Esophagus squamous epithelium (tissue), 5 donors: Measurements from ENCODE around the gene LDLRAD4. TPM values are rescaled to one million over a fixed set of nuclear protein-coding genes. Genes with fewer than 3 reads are reported as not detected.

Experiments used
- DNase-seq: peaks from one replicate; lab custom pipeline; 2025; lab: John Stamatoyannopoulos, UW
- H3K27ac ChIP-seq, 4 donors: fragments of 200-600 bp; sonication (generic); one replicate each; pipeline ENCODE4 v1.5.1; 2016 to 2019; ENCODE audit warnings: mild to moderate bottlenecking in 1 of 4
- H3K27me3 ChIP-seq, 4 donors: fragments of 200-600 bp; sonication (generic); 1 replicate in 3 of 4; 2 replicates in 1 of 4; pipeline versions ENCODE4 v1.5.1 to v1.6.0; 2017 to 2021; ENCODE audit warnings: antibody characterized with exemption in 1 of 4
- H3K36me3 ChIP-seq, 3 donors: fragments of 200-600 bp; sonication (generic); one replicate each; pipeline ENCODE4 v1.5.1; 2016 to 2019
- H3K4me1 ChIP-seq, 3 donors: fragments of 200-600 bp; sonication (generic); one replicate each; pipeline ENCODE4 v1.5.1; 2017 to 2019
- H3K4me3 ChIP-seq, 4 donors: fragments of 200-600 bp; sonication (generic); 1 replicate in 3 of 4; 2 replicates in 1 of 4; pipeline ENCODE4 v1.5.1; 2016 to 2019; ENCODE audit warnings: mild to moderate bottlenecking in 2 of 4, moderate library complexity in 1 of 4
- H3K9me3 ChIP-seq, 3 donors: fragments of 200-600 bp; sonication (generic); one replicate each; pipeline ENCODE4 v1.5.1; 2016 to 2019
- POLR2A ChIP-seq, 4 donors: fragments of 450-650 bp; IDR thresholded peaks; one replicate each; pipeline ENCODE4 v1.6.1; 2017; ENCODE audit warnings: antibody characterized with exemption in 4 of 4, mild to moderate bottlenecking in 4 of 4, moderate library complexity in 3 of 4
- WGBS, 2 donors: methylation state at CpG; one replicate each; pipeline ENCODE4 v1.1.5; 2018; 5-methylcytosine and 5-hydroxymethylcytosine counted together
- intact Hi-C: fragments of 100-400 bp; cut with DNase I; formaldehyde crosslinking; loops from one replicate; pipeline ENCODE4 v1.15.0; 2022
- total RNA-seq, 4 donors: library from RNA; depleted of rRNA; stranded (reverse); fragments of >200 nt; gene quantifications; one replicate each; pipeline ENCODE4 v1.1.0, GENCODE V29; 2016
- TF ChIP-seq, protein P1 (sequence below), 6 experiments: fragments of 450-650 bp in 4 of 6; fragments of 200-600 bp in 2 of 6; sonication (generic) in 2 of 6; IDR thresholded peaks; one replicate each; pipeline ENCODE4 v1.5.1; 2016 to 2019; ENCODE audit warnings: antibody characterized with exemption in 6 of 6, mild to moderate bottlenecking in 4 of 6, moderate library complexity in 4 of 6
- donor health status: DM: yes; HTN: yes; CAD: no.

The LDLRAD4 gene
- total RNA-seq, 4 donors from 2014 or later: 0.91 to 17.9 (median 6.8) TPM

DNA sequence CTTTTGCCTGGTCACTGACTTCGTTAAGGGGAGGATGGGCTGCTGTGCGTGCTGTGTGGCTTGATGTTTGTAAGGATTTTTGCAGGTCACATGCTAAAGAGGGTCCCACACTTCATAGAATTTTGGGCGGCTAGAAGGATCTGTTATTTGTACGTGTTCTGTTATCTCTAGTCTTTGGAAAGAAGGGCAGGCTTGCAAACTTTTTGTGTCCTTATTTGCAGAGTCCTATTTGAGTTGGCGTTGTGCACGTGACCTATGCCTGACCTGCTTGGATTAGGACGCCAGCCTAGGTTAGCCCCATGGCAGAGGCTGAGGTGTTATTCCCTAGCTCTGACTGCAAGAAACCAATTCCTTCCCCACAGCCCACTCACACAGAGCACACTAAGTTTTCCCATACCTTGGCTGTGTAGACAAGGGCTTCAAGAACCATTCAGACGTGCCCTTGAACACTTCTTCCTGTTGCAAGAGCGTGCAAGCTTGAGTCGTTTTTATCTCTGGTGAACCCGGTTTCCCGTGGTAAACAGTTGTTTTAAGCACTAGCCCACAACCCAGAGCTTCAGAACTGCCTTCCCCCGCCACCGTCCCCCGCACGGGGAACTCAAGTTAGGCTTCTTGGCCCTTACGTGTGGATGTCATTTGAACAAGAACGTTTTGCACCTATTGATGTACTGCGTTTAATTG is 94.6 kb downstream of the LDLRAD4 start:
- WGBS, 2 donors: 56 to 60% methylated on average over 17 of the region's 19 CpGs
- Histone ChIP-seq H3K4me1 (no peaks in the 10 kb centered on the region), H3K27ac (no peak overlapping the region), H3K36me3 (no peaks in the 10 kb centered on the region), H3K27me3 (no peaks in the 10 kb centered on the region), H3K9me3 (peaks cover 0 to 15% (median 0%) of the 10 kb centered on the region in 3 donors), H3K4me3 (no peak overlapping the region)
- intact Hi-C loops: loop anchor here (10.0 kb wide), 1 partner anchor 58 kb away; no protein-coding TSS in a partner anchor
- DNase-seq: no peak
- TF ChIP-seq, protein P1, sequence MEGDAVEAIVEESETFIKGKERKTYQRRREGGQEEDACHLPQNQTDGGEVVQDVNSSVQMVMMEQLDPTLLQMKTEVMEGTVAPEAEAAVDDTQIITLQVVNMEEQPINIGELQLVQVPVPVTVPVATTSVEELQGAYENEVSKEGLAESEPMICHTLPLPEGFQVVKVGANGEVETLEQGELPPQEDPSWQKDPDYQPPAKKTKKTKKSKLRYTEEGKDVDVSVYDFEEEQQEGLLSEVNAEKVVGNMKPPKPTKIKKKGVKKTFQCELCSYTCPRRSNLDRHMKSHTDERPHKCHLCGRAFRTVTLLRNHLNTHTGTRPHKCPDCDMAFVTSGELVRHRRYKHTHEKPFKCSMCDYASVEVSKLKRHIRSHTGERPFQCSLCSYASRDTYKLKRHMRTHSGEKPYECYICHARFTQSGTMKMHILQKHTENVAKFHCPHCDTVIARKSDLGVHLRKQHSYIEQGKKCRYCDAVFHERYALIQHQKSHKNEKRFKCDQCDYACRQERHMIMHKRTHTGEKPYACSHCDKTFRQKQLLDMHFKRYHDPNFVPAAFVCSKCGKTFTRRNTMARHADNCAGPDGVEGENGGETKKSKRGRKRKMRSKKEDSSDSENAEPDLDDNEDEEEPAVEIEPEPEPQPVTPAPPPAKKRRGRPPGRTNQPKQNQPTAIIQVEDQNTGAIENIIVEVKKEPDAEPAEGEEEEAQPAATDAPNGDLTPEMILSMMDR (IDR thresholded peaks at IDR 0.05): no peak
- TF ChIP-seq POLR2A (IDR thresholded peaks at IDR 0.05): no peak

DNA sequence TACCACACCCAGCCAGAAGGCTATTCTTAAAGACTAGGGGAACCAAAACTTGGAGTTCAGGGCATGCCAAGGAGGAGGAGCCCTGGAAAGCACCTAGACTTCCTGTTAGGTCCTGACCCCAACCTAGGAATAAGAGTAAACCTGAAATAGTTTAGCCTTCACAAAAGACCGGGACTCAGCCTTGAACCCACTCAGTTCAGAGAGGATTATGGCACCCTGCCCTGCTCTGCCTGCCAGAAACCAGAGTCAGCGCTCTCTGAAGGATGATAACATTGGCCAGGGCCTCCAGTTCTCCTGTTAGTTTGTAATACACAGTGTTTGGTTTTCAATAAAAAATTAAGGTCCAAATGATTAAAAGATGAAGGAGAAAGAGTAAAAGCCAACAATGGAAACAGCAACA is 96.4 kb downstream of the LDLRAD4 start:
- Histone ChIP-seq H3K9me3 (peaks cover 0 to 15% (median 0%) of the 10 kb centered on the region in 3 donors), H3K36me3 (no peaks in the 10 kb centered on the region), H3K4me1 (peaks cover 0 to 2% (median 0%) of the 10 kb centered on the region in 3 donors), H3K27me3 (no peaks in the 10 kb centered on the region), H3K27ac (no peak overlapping the region), H3K4me3 (no peak overlapping the region)
- intact Hi-C loops: loop anchor here (10.0 kb wide), 1 partner anchor 60 kb away; no protein-coding TSS in a partner anchor
- 73 to 89% methylated on average over 1 to 2 of the region's 2 CpGs for WGBS, 2 donors
- DNase-seq: no peak
- TF ChIP-seq POLR2A (IDR thresholded peaks at IDR 0.05): no peak
- TF ChIP-seq, protein P1 (IDR thresholded peaks at IDR 0.05): no peak

DNA sequence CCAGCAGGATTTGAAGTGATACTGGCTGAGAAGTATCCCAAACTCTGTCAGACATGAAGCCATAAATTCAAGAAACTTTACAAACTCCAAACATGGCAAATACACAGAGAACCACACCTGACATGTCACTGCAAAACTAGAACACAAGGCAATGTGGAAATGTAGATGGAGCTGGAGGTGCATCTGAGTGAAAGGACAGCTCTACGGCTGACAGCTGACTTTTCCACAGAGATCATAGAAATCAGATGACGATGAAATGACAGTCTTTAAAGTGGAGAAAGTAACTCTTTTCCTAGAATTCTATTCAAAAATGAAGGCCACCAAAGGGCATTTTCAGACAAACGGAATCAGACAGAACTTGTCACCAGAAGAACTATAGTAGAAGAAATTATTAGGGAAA is 97.5 kb downstream of the LDLRAD4 start:
- peaks cover 0 to 6% (median 0%) of the 10 kb centered on the region in 3 donors for H3K4me1 ChIP-seq
- no peak for DNase-seq
- peaks cover 0 to 15% (median 0%) of the 10 kb centered on the region in 3 donors for H3K9me3 ChIP-seq
- no peaks in the 10 kb centered on the region for H3K36me3 ChIP-seq
- intact Hi-C loops: loop anchor here (10.0 kb wide), 1 partner anchor 61 kb away; no protein-coding TSS in a partner anchor
- H3K27ac ChIP-seq: no peak overlapping the region
- TF ChIP-seq, protein P1 (IDR thresholded peaks at IDR 0.05): no peak
- TF ChIP-seq POLR2A (IDR thresholded peaks at IDR 0.05): no peak
- no peaks in the 10 kb centered on the region for H3K27me3 ChIP-seq
- WGBS, 2 donors: 81 to 87% methylated on average over 3 of the region's 3 CpGs
- H3K4me3 ChIP-seq: no peak overlapping the region

DNA sequence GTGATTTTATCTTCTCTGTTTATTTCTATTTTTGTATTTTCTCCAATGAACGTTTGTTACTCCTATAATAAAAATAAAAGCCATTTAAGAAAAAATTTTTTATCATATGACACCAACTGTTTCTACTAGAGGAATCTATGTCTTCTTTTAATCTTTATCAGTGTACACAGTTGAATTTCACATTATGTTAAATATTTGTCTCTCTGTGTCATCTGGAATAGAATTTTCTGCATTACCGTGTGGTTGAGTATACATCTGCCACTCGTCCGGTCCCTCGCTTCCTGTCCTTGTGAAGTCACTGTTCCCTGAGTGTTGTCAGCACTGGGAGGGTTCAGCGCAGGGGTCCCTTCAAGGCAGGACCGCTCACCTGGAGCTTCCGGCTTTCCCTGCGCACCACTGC is 99.2 kb downstream of the LDLRAD4 start:
- H3K36me3 ChIP-seq: no peaks in the 10 kb centered on the region
- H3K27ac ChIP-seq: no peak overlapping the region
- H3K4me3 ChIP-seq: no peak overlapping the region
- TF ChIP-seq, protein P1 (IDR thresholded peaks at IDR 0.05): no peak
- TF ChIP-seq POLR2A (IDR thresholded peaks at IDR 0.05): no peak
- peaks cover 0 to 15% (median 0%) of the 10 kb centered on the region in 3 donors for H3K9me3 ChIP-seq
- peaks cover 0 to 6% (median 0%) of the 10 kb centered on the region in 3 donors for H3K4me1 ChIP-seq
- WGBS, 2 donors: 85 to 87% methylated on average over 9 of the region's 9 CpGs
- no peaks in the 10 kb centered on the region for H3K27me3 ChIP-seq
- intact Hi-C loops: loop anchor here (10.0 kb wide), 1 partner anchor 63 kb away; no protein-coding TSS in a partner anchor
- no peak for DNase-seq
